SKM-1 treated with dmso at 0.1 percent for 144 hours (cell line): ENCODE data around the gene IRF5.
"Not testable (repeated sequence)": the region's sequence is repeated elsewhere in the genome, so short reads cannot be mapped to it uniquely, and the experiment has no call there.

Experiments used
- DNase-seq: peaks from one replicate; lab custom pipeline; 2025; ENCODE audit not compliant: unreplicated experiment; lab: John Stamatoyannopoulos, UW

Gene IRF5

DNA sequence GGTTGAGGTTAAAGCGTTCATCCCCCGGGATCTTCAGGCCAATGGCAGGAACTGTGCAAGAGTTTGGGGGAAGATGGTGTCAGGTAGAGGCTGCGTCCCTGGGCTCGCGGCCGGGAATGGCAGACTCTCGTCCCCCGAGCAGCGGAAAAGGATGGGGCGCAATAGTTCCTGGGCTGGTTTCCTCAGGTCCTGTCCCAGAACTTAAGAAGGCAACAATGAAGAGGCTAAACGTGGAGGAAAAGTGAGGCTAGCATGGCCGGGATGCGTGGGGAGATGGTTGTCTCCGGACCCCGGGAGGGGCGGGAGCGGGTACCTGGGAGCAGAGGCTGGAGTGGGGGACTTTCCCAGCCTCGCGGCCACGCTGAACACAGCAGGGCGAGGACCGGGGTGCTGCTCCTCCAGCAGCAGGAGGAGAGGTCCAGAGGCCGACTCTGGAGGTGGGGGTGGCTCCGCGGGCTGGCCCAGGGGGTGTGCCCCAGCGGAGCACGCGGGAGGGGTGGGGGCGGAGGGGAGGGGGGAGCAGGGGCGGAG, 882 bp downstream of the IRF5 start:
- no peak for DNase-seq

DNA sequence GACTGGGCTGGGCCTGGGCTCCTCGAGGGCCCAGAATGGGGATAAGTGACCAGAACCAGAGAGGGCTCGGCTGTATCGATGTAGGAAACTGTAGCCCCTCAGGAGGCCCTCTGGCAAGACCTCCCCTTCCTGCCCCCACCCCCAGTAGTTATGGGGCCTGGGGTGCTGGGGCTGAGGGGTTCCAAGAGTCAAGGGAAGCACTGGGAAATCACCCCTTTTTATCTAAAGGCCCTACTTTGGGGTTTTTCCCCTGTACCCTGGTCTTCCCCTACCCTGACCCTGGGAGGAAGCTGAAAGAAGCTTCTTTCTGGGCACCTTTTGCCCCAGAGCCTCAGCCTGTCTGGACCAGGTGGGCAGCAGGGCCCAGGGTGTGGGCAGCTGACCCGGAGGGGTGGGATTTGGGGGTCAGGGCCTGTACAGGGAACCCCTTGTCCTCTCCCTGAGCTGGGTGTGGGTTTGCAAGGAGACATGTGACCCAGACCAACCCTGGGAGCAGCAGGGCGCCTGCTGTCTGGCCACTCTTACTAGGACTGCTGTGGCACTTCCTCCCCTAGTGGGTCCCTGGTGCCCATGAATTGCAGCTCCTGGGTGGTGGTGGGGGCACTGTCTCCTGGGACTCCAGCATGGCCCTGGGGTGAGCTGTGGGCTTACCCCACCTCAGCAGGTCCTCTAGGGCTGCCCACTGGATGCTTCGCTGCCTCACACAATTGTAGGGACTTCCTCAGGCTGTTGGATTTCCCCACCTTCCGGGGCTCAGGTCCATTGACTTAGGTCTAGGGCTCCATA, 1.5 kb downstream of the IRF5 start:
- no peak for DNase-seq

DNA sequence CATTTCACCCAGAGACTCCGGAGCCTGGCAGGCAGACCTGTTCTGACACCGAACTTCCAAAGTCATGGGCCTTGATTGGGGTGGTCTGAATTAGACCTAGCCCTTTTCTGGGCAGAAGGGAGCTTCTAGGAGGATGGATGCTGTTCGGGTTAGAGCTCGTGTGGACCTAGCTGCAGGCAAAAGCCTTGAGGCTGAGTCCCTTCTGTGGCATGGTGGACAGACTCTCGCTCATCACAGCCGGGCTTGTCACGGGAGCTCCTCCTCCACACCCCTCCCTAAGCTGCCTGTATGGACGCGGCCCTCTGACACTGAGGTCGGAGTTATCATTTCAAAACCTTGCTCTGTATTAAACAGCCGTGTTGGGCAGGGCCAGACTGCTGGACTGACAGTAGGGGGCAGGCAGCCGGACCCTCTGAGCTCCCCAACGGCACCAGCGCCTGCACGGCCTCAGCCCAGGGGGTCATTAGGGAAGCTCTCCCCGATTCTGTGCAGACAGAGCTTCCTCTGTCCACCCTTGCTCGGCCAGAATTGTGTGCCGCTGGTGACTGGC, 2.2 kb downstream of the IRF5 start:
- DNase-seq = no peak

DNA sequence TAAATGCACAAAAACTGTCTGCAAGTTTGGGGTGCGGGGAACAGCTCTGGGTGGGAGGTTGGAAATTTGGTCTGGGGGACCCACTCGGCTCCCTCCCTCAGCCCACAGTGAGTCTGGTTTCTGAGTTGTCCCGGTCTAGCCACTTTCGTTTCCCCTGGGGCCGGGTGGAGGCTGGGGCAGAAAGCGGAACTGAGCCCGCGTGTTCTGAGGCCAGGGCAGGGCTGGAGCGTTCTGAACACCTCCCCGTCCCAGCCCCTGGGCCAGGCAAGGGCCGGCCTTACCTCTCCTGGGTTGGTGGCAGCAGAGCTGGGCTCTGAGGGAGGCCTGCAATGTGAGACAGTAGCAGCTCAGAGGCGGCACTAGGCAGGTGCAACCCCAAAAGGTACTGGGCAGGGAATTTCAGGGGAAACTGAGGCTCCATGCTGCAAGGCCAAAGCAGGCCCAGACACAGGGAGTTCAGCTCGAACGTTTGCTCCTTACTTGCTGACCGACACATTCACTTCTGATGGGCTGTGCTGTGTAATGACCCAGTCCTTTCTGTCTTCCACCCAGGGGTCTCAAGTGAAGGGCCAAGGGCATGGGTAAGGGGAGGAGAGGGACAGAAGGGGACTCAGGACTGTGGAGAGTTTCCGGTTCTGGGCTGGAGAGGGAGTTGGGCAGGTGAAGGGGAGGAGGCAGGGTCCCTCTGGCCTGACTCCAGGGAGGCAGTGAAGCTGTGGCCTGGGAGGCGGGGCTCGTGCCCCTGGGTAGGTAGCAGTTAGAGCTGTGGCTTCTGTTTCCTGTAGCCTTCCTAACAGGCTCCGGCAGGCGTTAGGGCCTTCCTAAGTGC, 3.0 kb downstream of the IRF5 start:
- peak; percentile 25 for DNase-seq

DNA sequence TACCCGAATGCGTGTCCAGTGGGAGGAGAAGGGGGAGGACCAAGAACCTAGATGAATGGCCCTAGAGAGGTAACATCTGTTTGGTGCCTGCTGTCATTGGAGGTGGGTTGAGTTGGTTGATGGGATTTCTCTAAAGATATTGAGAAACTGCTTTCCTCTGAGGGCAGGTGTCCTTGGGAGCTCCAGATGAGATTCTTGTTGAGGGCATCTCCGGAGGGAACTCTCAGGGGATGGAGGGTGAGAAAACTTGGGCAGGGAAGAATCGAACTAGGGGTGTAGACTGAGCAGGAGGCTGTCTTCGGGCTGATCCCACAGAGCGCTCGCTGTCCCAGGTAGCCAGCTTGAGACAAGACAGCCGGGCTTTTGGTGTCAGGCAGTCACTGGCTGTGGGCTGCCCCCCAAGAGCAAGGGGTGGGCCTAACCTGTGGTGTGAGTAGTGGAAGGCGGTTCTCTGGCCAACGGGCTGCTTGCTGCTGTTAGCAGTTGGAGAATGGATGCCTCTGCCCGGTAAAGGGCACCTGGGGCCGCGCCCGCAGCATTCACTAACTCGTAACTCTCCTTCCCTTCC, 3.7 kb downstream of the IRF5 start:
- no peak for DNase-seq

DNA sequence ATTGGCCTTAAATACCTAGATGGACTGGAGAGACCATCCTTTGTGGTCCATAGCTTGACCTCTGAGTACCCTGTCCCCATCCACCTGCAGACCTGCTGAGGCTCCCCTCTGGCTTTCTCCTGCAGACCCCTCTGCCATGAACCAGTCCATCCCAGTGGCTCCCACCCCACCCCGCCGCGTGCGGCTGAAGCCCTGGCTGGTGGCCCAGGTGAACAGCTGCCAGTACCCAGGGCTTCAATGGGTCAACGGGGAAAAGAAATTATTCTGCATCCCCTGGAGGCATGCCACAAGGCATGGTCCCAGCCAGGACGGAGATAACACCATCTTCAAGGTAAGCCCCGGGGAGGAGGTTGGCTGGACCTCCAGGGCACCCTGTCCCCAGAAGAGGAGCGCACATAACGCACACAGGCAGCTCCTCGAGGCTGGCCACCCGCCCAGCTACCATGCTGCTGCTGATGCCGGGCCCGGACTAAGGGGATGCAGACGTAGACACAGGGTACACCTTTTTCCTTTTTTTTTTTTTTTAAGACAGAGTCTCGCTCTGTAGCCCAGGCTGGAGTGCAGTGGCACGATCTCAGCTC, 4.3 kb downstream of the IRF5 start:
- no peak for DNase-seq

DNA sequence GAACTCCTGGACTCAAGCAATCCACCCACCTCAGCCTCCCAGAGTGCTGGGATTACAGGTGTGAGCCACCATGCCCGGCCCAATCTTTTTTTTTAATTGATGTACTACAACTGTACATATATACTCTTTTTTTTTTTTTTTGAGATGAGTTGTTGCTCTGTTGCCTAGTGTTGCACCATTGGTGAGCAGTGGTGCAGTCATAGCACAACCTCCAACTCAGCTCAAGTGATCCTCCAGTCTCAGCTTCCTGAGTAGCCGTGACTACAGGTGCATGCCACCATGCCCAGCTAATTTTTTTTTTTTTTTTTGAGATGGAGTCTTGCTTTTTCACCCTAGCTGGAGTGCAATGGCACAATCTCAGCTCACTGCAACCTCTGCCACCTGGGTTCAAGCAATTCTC, 5.5 kb downstream of the IRF5 start:
- not testable (repeated sequence) for DNase-seq

DNA sequence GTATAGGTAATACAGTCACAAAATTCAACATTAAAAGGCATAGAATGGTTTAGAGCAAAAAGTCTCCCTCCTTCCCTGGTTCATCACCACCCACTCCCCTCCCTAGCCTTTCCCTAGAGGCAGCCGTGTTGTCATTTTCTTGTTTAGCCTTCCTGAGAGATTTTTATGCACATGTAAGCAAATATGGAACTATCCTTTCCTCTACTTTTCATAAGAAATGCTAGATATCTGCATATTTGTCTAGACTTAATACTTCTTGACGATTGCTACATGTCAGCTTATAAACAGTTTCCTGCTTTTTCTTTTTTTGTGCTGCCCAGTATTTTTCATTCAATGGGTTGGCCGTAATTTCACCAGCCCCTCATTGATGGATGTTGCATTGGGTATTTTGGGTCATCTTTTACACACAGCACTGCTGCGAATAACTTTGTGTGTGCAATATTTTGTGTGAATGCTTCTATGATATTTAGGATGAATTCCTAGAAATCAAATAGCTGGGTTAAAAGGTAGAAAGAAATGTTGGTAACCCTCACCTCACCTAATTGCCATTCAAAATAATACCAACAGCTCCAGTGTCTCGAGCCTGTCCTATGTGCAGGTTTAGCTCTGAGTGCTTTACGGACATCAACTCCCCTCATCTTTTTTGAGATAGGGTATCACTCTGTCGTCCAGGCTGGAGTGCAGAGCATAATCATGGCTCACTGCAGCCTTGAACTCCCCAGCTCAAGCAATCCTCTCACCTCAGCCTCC, 6.9 kb downstream of the IRF5 start:
- no peak for DNase-seq

DNA sequence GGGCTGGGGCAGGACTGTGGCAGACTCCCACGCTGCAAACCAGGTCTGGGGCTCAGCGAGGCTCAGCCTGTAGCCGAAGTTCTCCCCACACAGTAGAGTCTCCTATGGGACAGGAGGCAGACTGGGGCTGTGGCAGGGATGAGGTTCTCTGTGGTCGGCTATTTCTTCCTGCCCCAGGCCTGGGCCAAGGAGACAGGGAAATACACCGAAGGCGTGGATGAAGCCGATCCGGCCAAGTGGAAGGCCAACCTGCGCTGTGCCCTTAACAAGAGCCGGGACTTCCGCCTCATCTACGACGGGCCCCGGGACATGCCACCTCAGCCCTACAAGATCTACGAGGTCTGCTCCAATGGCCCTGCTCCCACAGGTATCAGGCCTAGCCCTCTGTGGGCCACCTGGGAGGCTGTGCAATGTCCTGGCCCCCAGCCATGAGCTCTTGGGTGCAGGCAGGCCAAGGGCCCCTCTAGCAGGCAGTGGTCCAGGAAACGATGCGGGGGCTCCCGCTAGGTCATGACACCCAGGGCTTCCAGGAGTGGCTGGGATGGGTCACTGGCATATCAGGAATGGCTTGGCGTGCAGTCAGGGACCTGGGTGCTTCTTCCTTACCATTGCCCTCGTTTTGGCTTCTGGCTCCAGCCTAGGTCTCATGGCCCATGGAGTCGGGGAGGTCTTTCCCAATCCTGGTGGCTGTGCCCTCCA, 8.1 kb downstream of the IRF5 start:
- no peak for DNase-seq

DNA sequence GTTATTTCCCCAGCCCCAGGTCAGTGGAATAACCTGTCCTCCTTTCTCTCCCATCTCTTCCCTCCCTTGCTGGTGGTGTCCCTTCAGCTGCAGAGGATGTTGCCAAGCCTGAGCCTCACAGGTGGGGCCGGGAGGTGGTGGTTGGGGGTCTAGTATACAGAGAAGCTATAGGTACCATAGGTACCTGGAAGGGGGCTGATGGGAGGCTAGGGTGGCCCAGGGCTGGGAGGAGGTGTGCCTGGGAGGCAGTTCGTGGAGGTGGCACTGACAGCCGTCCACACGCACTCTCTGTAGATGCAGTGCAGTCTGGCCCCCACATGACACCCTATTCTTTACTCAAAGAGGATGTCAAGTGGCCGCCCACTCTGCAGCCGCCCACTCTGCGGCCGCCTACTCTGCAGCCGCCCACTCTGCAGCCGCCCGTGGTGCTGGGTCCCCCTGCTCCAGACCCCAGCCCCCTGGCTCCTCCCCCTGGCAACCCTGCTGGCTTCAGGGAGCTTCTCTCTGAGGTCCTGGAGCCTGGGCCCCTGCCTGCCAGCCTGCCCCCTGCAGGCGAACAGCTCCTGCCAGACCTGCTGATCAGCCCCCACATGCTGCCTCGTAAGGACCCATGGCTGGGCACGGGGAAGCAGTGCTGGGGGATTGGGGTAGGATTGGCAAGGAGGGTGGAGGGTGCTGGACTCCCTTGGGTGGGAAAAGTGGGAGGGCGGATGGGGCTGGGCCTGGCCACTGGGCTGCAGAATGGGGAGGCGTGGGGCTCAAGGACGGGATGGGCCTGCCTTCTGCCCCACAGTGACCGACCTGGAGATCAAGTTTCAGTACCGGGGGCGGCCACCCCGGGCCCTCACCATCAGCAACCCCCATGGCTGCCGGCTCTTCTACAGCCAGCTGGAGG, 9.5 kb downstream of the IRF5 start:
- no peak for DNase-seq

DNA sequence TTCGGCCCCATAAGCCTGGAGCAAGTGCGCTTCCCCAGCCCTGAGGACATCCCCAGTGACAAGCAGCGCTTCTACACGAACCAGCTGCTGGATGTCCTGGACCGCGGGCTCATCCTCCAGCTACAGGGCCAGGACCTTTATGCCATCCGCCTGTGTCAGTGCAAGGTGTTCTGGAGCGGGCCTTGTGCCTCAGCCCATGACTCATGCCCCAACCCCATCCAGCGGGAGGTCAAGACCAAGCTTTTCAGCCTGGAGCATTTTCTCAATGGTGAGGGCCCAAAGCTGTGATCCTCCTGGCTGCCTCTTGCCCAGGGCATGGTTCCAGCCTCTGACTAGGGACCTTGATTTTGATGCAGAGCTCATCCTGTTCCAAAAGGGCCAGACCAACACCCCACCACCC, 10.1 kb downstream of the IRF5 start:
- no peak for DNase-seq

DNA sequence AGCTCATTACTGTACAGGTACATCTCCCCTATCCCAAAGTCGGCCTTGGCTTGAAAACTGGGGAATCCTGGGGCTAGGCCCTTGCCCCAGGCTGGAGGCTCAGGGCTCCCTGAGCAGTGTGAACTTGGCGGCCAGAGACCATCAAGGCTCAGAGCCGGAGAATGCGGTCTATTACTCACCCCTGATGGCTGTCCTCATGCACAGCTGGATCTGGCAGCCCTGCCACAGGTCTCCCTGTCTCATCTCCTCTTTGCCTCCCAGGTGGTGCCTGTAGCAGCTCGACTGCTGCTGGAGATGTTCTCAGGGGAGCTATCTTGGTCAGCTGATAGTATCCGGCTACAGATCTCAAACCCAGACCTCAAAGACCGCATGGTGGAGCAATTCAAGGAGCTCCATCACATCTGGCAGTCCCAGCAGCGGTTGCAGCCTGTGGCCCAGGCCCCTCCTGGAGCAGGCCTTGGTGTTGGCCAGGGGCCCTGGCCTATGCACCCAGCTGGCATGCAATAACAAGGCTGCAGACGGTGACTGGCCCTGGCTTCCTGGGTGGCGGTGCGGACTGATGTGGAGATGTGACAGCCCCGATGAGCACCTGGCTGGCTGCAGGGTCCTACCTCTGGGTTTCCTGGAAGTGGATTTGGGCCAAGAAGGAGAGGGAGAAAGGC, 10.7 kb downstream of the IRF5 start:
- DNase-seq = peak; percentile 73

DNA sequence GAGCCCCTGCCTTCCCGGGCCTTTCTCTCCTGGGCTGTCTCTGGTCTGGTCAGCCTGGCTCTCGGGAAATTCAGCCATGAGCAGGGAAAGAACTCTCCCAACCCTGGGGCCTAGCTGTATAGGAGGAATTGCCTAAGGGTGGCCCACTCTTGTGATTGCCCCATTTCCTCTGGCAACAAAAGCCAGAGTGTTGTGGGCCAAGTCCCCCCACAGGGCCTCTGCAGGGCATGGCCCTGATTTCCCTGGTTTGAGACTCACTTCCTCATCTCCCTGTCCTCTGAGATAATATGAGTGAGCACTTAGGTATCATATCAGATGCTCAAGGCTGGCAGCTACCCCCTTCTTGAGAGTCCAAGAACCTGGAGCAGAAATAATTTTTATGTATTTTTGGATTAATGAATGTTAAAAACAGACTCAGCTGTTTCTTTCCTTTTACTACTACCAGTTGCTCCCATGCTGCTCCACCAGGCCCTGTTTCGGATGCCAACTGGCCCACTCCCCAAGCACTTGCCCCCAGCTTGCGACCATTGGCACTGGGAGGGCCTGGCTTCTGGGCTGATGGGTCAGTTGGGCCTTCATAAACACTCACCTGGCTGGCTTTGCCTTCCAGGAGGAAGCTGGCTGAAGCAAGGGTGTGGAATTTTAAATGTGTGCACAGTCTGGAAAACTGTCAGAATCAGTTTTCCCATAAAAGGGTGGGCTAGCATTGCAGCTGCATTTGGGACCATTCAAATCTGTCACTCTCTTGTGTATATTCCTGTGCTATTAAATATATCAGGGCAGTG, 11.4 kb downstream of the IRF5 start:
- DNase-seq = peak; percentile 70

DNA sequence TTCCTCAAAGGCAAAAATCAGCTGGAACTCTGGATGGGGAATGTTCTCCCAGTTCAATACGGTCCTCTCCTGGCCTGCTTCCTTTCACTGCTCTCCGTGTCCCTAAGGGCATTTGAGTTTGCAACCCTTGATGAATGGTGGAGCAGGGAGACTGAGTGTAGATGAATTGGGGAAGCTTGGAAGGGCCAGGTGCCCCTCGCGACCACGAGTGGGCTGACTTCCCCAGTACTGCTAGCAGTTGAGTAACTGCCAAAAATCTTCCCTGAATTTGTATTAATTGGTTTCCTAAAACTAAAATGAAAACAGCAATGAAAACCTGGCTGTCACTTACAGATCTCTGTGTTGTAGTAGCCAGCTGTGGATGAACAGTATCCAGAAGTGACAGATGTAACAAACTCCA, 13.6 kb downstream of the IRF5 start:
- no peak for DNase-seq

DNA sequence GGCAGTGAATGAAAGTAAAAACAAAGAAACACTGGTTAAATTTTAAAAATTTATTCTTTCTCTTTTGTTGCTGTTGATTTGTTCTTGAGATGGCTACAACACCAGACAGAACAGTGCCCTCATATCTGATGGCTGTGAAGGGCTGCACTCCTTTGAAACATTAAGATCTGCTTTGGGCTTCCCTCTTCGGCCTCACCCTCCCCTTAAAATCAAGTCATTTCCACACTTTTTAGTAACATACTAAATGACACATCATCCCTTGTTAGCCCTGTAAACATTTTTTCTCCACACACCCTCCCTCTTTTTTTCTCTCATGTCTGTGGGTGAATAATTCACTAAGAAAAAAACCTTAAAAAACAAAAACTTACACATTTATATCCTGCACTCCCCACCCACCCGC, 16.4 kb downstream of the IRF5 start:
- no peak for DNase-seq

DNA sequence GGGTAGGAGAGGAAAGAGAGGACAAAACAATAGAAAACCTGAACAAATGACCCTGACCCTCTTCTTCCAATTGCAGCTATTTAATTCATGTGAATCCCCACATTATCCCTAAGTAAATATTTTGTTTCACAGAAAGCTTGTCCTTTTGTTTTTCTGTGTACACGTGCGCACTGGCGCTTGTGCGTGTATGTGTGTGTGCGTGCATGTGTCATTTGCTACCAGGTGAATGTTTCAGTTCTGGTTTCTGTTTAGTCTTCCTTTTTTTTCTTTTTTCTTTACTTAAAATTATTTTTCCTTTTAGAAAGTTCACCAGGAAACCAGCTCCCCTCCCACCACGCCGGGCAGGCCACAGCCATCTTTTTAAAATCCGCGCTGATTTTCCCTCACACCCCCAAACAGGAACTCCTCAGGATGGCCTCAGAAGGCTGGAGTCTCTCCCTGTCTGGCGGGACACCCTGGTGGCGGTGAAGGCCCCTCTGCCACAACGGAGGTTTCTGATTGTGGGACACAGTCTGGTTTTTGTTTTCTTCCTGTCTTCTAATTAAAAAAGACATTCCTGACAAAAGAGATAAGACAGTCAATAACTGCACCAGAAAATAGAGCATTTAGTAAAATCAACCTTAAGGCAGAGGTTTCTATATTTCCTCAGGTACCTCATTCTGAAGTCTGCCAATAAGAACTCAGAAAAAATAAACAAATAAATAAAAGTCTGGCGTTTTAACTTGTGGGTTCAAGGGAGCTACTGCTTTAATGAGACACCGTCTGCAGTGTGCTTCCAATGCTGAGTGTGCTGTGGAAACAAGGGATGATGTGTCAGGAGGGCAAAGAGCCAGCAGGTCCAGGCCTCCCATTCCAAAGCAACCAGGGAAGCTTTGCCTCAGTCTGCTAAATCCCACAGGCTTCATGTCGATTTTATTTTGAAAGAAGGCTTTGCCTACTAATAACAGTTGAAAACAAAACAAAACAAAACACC, 17.4 kb downstream of the IRF5 start:
- no peak for DNase-seq
